WTC11 (cell line): Measurements from ENCODE around the gene SMOC2. TPM values are rescaled to one million over a fixed set of nuclear protein-coding genes. Genes with fewer than 3 reads are reported as not detected.

Source experiments
- ATAC-seq: fragments of 200-7000 bp; cut with Tn5 transposase; 2 replicates; pipeline ENCODE4 v1.10.0; 2021; ENCODE audit warnings: mild to moderate bottlenecking, moderate library complexity
- CTCF ChIA-PET: fragments of 300-600 bp; sonication (Branson Sonifier 250); formaldehyde crosslinking; loops from one replicate; lab custom pipeline; 2021; ENCODE audit warnings: antibody characterized with exemption; lab: Charles Lee
- POLR2A ChIA-PET: fragments of 350-600 bp; sonication (Branson Sonifier 250); formaldehyde crosslinking; loops from one replicate; lab custom pipeline; 2021; ENCODE audit warnings: antibody characterized with exemption; lab: Charles Lee
- DNase-seq: peaks from one replicate; pipeline ENCODE4 v3.0.0; 2021; ENCODE audit warnings: low spot score
- H3K27ac Mint-ChIP-seq: 2 replicates; pipeline ENCODE4 v1.8.0; 2021; ENCODE audit warnings: mixed read lengths
- H3K27me3 Mint-ChIP-seq: 2 replicates; pipeline ENCODE4 v1.8.0; 2021; ENCODE audit warnings: low read depth, mild to moderate bottlenecking, moderate library complexity, mixed read lengths
- H3K36me3 Mint-ChIP-seq: 2 replicates; pipeline ENCODE4 v1.8.0; 2021; ENCODE audit warnings: mixed read lengths
- H3K4me1 Mint-ChIP-seq: 2 replicates; pipeline ENCODE4 v1.8.0; 2022; ENCODE audit warnings: mixed read lengths
- H3K4me3 Mint-ChIP-seq: 2 replicates; pipeline ENCODE4 v1.8.0; 2021; ENCODE audit warnings: mild to moderate bottlenecking, moderate library complexity, mixed read lengths
- H3K9me3 Mint-ChIP-seq: 2 replicates; pipeline ENCODE4 v1.8.0; 2021; ENCODE audit warnings: mixed read lengths
- ARID4B ChIP-seq: sonication (generic); formaldehyde crosslinking; IDR thresholded peaks from 2 replicates; pipeline ENCODE4 v1.8.0; 2023; ENCODE audit warnings: missing genetic modification reagents, mild to moderate bottlenecking, borderline replicate concordance
- ATF1 ChIP-seq: sonication (generic); formaldehyde crosslinking; IDR thresholded peaks from 2 replicates; pipeline ENCODE4 v1.8.1; 2023; ENCODE audit warnings: mild to moderate bottlenecking, moderate library complexity, missing genetic modification reagents
- ATF6 ChIP-seq: sonication (generic); formaldehyde crosslinking; IDR thresholded peaks from 2 replicates; pipeline ENCODE4 v1.8.1; 2023; ENCODE audit warnings: mild to moderate bottlenecking, missing genetic modification reagents
- CDX4 ChIP-seq: fragments of 250-450 bp; sonication (Bioruptor Pico); IDR thresholded peaks from 2 replicates; pipeline ENCODE4 v1.9.0; 2021; ENCODE audit warnings: moderate library complexity, mild to moderate bottlenecking, inconsistent platforms, borderline replicate concordance
- CREB1 ChIP-seq: sonication (generic); formaldehyde crosslinking; IDR thresholded peaks from 2 replicates; pipeline ENCODE4 v1.8.0; 2023; ENCODE audit warnings: mild to moderate bottlenecking, missing genetic modification reagents
- E2F5 ChIP-seq: sonication (generic); formaldehyde crosslinking; IDR thresholded peaks from 2 replicates; pipeline ENCODE4 v1.8.1; 2022; ENCODE audit warnings: mild to moderate bottlenecking, moderate library complexity, missing genetic modification reagents
- EMX1 ChIP-seq: fragments of 250-450 bp; sonication (Bioruptor Pico); IDR thresholded peaks from 2 replicates; pipeline ENCODE4 v1.8.0; 2021; ENCODE audit warnings: mild to moderate bottlenecking
- ERG ChIP-seq: fragments of 250-450 bp; sonication (Bioruptor Pico); IDR thresholded peaks from 2 replicates; pipeline ENCODE4 v1.8.0; 2021; ENCODE audit warnings: mild to moderate bottlenecking
- GTF2I ChIP-seq: fragments of 250-450 bp; sonication (Bioruptor Pico); conservative IDR thresholded peaks from 2 replicates; pipeline ENCODE4 v1.4.0; 2021; ENCODE audit warnings: mild to moderate bottlenecking
- HMGA2 ChIP-seq: fragments of 250-450 bp; sonication (Bioruptor Pico); IDR thresholded peaks from 2 replicates; pipeline ENCODE4 v1.4.0; 2021; ENCODE audit warnings: mild to moderate bottlenecking, moderate library complexity
- KAT7 ChIP-seq: sonication (generic); formaldehyde crosslinking; IDR thresholded peaks from 2 replicates; pipeline ENCODE4 v1.8.1; 2023; ENCODE audit warnings: missing genetic modification reagents, mild to moderate bottlenecking, borderline replicate concordance
- NFATC4 ChIP-seq: fragments of 250-450 bp; sonication (Bioruptor Pico); IDR thresholded peaks from 2 replicates; pipeline ENCODE4 v1.9.0; 2021; ENCODE audit warnings: mild to moderate bottlenecking
- NR2C2 ChIP-seq: sonication (generic); formaldehyde crosslinking; IDR thresholded peaks from 2 replicates; pipeline ENCODE4 v1.8.0; 2022; ENCODE audit warnings: mild to moderate bottlenecking, missing genetic modification reagents
- RELA ChIP-seq: sonication (generic); formaldehyde crosslinking; IDR thresholded peaks from 2 replicates; pipeline ENCODE4 v1.8.1; 2022; ENCODE audit warnings: missing genetic modification reagents, mild to moderate bottlenecking, borderline replicate concordance
- TEAD1 ChIP-seq: sonication (generic); formaldehyde crosslinking; IDR thresholded peaks from 2 replicates; pipeline ENCODE4 v1.8.0; 2022; ENCODE audit warnings: mild to moderate bottlenecking, missing genetic modification reagents
- ZBTB43 ChIP-seq: sonication (generic); formaldehyde crosslinking; IDR thresholded peaks from 2 replicates; pipeline ENCODE4 v1.8.1; 2023; ENCODE audit warnings: mild to moderate bottlenecking, missing genetic modification reagents
- ZMAT4 ChIP-seq: fragments of 250-450 bp; sonication (Bioruptor Pico); IDR thresholded peaks from 2 replicates; pipeline ENCODE4 v1.9.0; 2021; ENCODE audit warnings: mild to moderate bottlenecking
- ZNF219 ChIP-seq: sonication (generic); formaldehyde crosslinking; IDR thresholded peaks from 2 replicates; pipeline ENCODE4 v1.8.0; 2023; ENCODE audit warnings: missing genetic modification reagents, mild to moderate bottlenecking, borderline replicate concordance
- ZNF416 ChIP-seq: fragments of 250-450 bp; sonication (Bioruptor Pico); IDR thresholded peaks from 2 replicates; pipeline ENCODE4 v1.9.0; 2021; ENCODE audit warnings: mild to moderate bottlenecking, inconsistent platforms
- ZNF423 ChIP-seq: fragments of 250-450 bp; sonication (Bioruptor Pico); IDR thresholded peaks from 2 replicates; pipeline ENCODE4 v2.1.2; 2022; ENCODE audit warnings: mild to moderate bottlenecking, moderate library complexity
- total RNA-seq: library from RNA; stranded (reverse); gene quantifications from 3 replicates; pipeline ENCODE4 v1.2.3, GENCODE V29; 2021

SMOC2 gene
- total RNA-seq, 1 experiment from 2014 or later, result 3.9 TPM

GRCh38 chr6:168570211-168570610, 129.2 kb downstream of the SMOC2 start:
- Mint-ChIP-seq H3K27me3 (no peaks in the 10 kb centered on the region), H3K4me3 (no peak overlapping the region), H3K36me3 (peaks cover 3% of the 10 kb centered on the region; the same call in 1 of the 2 replicates), H3K4me1 (peaks cover 10% of the 10 kb centered on the region), H3K27ac (no peak overlapping the region), H3K9me3 (peaks cover 4% of the 10 kb centered on the region)
- ChIA-PET POLR2A (no interaction called here), CTCF (no interaction called here)
- no peak for ATAC-seq
- no peak for TF ChIP-seq ATF1 (CRISPR knock-in tag)
- TF ChIP-seq TEAD1 (CRISPR knock-in tag), result no peak
- no peak for TF ChIP-seq EMX1 (CRISPR knock-in tag)
- TF ChIP-seq ZBTB43 (CRISPR knock-in tag), result no peak
- TF ChIP-seq KAT7, result no peak
- TF ChIP-seq ZNF219, result no peak
- TF ChIP-seq ERG (CRISPR knock-in tag), result no peak
- no peak for TF ChIP-seq CREB1 (CRISPR knock-in tag)
- TF ChIP-seq ZMAT4 (CRISPR knock-in tag), result no peak
- TF ChIP-seq ZNF423 (CRISPR knock-in tag), result no peak
- no peak for TF ChIP-seq ZNF416
- TF ChIP-seq ATF6 (CRISPR knock-in tag), result no peak
- no peak for TF ChIP-seq RELA
- no peak for TF ChIP-seq NFATC4 (CRISPR knock-in tag)
- TF ChIP-seq E2F5 (CRISPR knock-in tag), result no peak
- TF ChIP-seq ARID4B, result no peak
- no peak for TF ChIP-seq NR2C2
- TF ChIP-seq CDX4 (CRISPR knock-in tag), result no peak
- no peak for TF ChIP-seq HMGA2
- no peak for TF ChIP-seq GTF2I (CRISPR knock-in tag)
- no peak for DNase-seq
